ENCODE measurements around the gene F2RL2.
"Not testable (repeated sequence)": the region's sequence is repeated elsewhere in the genome, so short reads cannot be mapped to it uniquely, and the experiment has no call there.

Gene F2RL2

DNA sequence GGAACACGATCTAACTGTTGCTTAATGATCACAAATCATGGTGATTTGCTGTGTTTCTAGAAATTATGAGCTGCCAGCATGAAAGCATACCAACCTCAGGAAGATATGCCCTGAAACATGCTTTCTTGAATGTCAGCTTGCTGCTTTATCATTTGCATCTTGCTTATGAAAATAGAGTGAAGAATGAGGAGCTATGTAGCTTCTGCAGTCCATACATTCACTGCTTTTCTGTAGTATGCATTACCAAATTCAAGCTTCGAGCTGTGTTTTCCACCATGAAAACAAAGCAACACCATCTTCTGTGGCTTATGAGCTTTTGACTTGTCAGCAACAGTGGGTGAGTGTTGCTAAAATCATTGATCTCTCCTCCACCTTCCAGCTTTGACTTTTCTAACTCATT lies 16.5 kb downstream of the F2RL2 start:
- Histone ChIP-seq H3K4me1 (ENCODE audit: control insufficient read depth, insufficient read depth, low read length) (0 out of 2 replicates have a peak, but pooled peaks cover 1% of the 10 kb centered on the region), H3K4me3 (ENCODE audit: low read length) (no peak overlapping the region), H3K27ac (ENCODE audit: low read length) (no peak overlapping the region), H3K27me3 (ENCODE audit: control insufficient read depth, insufficient read depth, low read length) (no peaks in the 10 kb centered on the region), H3K36me3 (ENCODE audit: control insufficient read depth, insufficient read depth, low read length) (no peaks in the 10 kb centered on the region), H3K9me3 (ENCODE audit: control insufficient read depth, insufficient read depth, low read length) (no peaks in the 10 kb centered on the region)
- WGBS (ENCODE audit: insufficient coverage, insufficient read length): no CpG with 5 or more reads among the region's 2 CpGs
- DNase-seq (ENCODE audit: low read depth, low spot score): no peak

- WGBS (ENCODE audit: insufficient coverage, insufficient read length): 100% methylated on average over 1 of the region's 2 CpGs
- H3K36me3 ChIP-seq (ENCODE audit: control insufficient read depth, insufficient read depth, low read length): no peaks in the 10 kb centered on the region
Measured at GRCh38 chr5:76604838-76605237, 18.4 kb downstream of the F2RL2 start.

DNA sequence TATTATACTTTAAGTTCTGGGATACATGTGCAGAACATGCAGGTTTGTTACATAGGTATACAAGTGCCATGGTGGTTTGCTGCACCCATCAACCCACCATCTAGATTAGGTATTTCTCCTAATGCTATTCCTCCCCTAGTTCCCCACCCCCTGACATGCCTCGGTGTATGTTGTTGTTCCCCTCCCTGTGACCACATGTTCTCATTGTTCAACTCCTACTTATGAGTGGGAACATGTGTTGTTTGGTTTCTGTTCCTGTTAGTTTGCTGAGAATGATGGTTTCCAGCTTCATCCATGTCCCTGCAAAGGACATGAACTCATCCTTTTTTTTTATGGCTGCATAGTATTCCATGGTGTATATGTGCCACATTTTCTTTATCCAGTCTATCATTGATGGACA lies 19.2 kb downstream of the F2RL2 start:
- not testable (repeated sequence) for H3K9me3 ChIP-seq (ENCODE audit: control insufficient read depth, insufficient read depth, low read length); DNase-seq (ENCODE audit: low read depth, low spot score); H3K4me3 ChIP-seq (ENCODE audit: low read length); H3K27ac ChIP-seq (ENCODE audit: low read length); H3K36me3 ChIP-seq (ENCODE audit: control insufficient read depth, insufficient read depth, low read length); H3K4me1 ChIP-seq (ENCODE audit: control insufficient read depth, insufficient read depth, low read length); H3K27me3 ChIP-seq (ENCODE audit: control insufficient read depth, insufficient read depth, low read length)
- WGBS (ENCODE audit: insufficient coverage, insufficient read length): no CpG with 5 or more reads among the region's 1 CpG

More at GRCh38 chr5:76604838-76605237, 18.4 kb downstream of the F2RL2 start:
- H3K9me3 ChIP-seq (ENCODE audit: control insufficient read depth, insufficient read depth, low read length): no peaks in the 10 kb centered on the region
- DNase-seq (ENCODE audit: low read depth, low spot score): no peak
- no peak overlapping the region for H3K27ac ChIP-seq (ENCODE audit: low read length)
- H3K4me1 ChIP-seq (ENCODE audit: control insufficient read depth, insufficient read depth, low read length): 0 out of 2 replicates have a peak, but pooled peaks cover 1% of the 10 kb centered on the region
- no peak overlapping the region for H3K4me3 ChIP-seq (ENCODE audit: low read length)
- no peaks in the 10 kb centered on the region for H3K27me3 ChIP-seq (ENCODE audit: control insufficient read depth, insufficient read depth, low read length)

DNA sequence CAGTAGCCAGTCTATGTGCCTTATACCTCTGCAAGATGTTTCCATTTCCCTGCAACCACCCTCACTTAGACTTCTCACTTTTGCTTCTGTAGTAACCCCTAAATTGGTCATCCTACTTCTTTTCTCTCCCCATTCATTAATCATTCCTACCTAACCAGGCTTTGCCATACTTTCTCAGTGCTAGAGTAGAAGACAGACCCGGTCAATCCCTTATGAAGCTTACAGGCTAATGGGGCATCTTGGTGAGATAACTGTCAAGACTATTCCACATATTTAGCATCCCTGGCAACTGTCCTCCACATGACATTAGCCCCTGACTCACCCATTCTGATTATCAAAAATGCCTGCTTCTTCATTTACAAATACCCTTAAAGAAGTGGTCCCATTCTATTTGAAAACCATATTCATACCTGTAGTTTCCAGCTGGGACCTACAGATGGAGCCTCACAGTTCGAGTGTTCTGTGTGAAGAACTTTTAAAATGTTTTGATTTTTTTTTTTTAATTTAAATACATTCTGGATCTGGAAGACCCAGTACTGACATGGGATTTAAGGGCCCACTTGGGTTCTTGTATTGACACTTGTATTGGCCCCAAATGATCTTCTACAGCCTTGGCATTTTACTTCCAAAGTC lies 21.0 kb downstream of the F2RL2 start:
- no CpG with 5 or more reads among the region's 2 CpGs for whole genome bisulfite sequencing (ENCODE audit: insufficient coverage, insufficient read length)
- no peaks in the 10 kb centered on the region for H3K36me3 ChIP-seq (ENCODE audit: control insufficient read depth, insufficient read depth, low read length)
- no peak for DNase-seq (ENCODE audit: low read depth, low spot score)
- no peaks in the 10 kb centered on the region for H3K27me3 ChIP-seq (ENCODE audit: control insufficient read depth, insufficient read depth, low read length)
- no peaks in the 10 kb centered on the region for H3K9me3 ChIP-seq (ENCODE audit: control insufficient read depth, insufficient read depth, low read length)
- H3K4me3 ChIP-seq (ENCODE audit: low read length): no peak overlapping the region
- H3K27ac ChIP-seq (ENCODE audit: low read length): no peak overlapping the region
- H3K4me1 ChIP-seq (ENCODE audit: control insufficient read depth, insufficient read depth, low read length): no peaks in the 10 kb centered on the region

DNA sequence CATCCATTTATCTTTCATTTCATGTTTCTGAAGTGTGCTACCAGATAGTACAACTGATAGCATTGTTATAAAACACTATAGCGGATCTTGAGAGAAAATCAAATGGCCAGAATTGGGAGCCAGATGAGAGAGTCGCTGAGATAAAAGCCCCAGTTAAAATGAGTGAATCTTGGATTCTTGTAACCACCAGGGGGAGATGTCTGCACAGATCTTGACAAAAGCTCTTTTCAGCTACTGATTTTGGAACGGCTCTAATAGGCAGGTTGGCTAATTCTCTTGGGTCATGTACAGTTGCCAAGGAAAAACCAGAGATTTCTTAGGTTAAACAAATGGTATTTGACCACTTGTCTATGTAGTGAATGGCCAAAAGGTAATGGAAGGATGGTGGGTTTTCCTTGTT lies 21.7 kb downstream of the F2RL2 start:
- Histone ChIP-seq H3K27me3 (ENCODE audit: control insufficient read depth, insufficient read depth, low read length) (no peaks in the 10 kb centered on the region), H3K4me3 (ENCODE audit: low read length) (no peak overlapping the region), H3K36me3 (ENCODE audit: control insufficient read depth, insufficient read depth, low read length) (no peaks in the 10 kb centered on the region), H3K27ac (ENCODE audit: low read length) (no peak overlapping the region), H3K9me3 (ENCODE audit: control insufficient read depth, insufficient read depth, low read length) (no peaks in the 10 kb centered on the region), H3K4me1 (ENCODE audit: control insufficient read depth, insufficient read depth, low read length) (no peaks in the 10 kb centered on the region)
- no CpG with 5 or more reads among the region's 3 CpGs for WGBS (ENCODE audit: insufficient coverage, insufficient read length)
- peak; percentile 37 for DNase-seq (ENCODE audit: low read depth, low spot score)

DNA sequence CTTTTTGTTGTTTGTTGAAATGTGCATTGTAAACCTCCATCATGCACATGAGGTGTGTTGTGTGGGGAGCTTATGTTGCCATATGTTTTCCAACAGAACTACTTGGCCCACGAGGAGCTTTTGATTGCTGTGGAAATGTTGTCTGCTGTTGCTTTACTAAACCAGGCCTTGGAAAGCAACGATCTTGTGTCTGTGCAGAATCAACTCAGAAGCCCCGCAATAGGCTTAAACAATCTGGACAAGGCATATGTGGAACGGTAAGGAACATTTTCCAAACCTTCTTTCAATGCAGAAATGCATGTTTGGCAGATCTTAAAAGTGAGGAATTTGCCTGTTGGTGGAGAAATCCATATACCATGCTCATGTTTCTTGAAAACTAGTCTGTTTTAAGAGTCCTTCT lies 22.5 kb downstream of the F2RL2 start:
- Histone ChIP-seq H3K4me3 (ENCODE audit: low read length) (no peak overlapping the region), H3K27ac (ENCODE audit: low read length) (no peak overlapping the region), H3K27me3 (ENCODE audit: control insufficient read depth, insufficient read depth, low read length) (no peaks in the 10 kb centered on the region), H3K36me3 (ENCODE audit: control insufficient read depth, insufficient read depth, low read length) (no peaks in the 10 kb centered on the region), H3K4me1 (ENCODE audit: control insufficient read depth, insufficient read depth, low read length) (no peaks in the 10 kb centered on the region), H3K9me3 (ENCODE audit: control insufficient read depth, insufficient read depth, low read length) (no peaks in the 10 kb centered on the region)
- no peak for DNase-seq (ENCODE audit: low read depth, low spot score)
- WGBS (ENCODE audit: insufficient coverage, insufficient read length): no CpG with 5 or more reads among the region's 4 CpGs

GRCh38 chr5:76598531-76598930 lies 24.7 kb downstream of the F2RL2 start:
- Histone ChIP-seq H3K4me3 (ENCODE audit: low read length) (no peak overlapping the region), H3K36me3 (ENCODE audit: control insufficient read depth, insufficient read depth, low read length) (no peaks in the 10 kb centered on the region), H3K9me3 (ENCODE audit: control insufficient read depth, insufficient read depth, low read length) (no peaks in the 10 kb centered on the region), H3K4me1 (ENCODE audit: control insufficient read depth, insufficient read depth, low read length) (no peaks in the 10 kb centered on the region), H3K27me3 (ENCODE audit: control insufficient read depth, insufficient read depth, low read length) (no peaks in the 10 kb centered on the region), H3K27ac (ENCODE audit: low read length) (no peak overlapping the region)
- DNase-seq (ENCODE audit: low read depth, low spot score): no peak
- WGBS (ENCODE audit: insufficient coverage, insufficient read length): no CpG with 5 or more reads among the region's 2 CpGs

DNA sequence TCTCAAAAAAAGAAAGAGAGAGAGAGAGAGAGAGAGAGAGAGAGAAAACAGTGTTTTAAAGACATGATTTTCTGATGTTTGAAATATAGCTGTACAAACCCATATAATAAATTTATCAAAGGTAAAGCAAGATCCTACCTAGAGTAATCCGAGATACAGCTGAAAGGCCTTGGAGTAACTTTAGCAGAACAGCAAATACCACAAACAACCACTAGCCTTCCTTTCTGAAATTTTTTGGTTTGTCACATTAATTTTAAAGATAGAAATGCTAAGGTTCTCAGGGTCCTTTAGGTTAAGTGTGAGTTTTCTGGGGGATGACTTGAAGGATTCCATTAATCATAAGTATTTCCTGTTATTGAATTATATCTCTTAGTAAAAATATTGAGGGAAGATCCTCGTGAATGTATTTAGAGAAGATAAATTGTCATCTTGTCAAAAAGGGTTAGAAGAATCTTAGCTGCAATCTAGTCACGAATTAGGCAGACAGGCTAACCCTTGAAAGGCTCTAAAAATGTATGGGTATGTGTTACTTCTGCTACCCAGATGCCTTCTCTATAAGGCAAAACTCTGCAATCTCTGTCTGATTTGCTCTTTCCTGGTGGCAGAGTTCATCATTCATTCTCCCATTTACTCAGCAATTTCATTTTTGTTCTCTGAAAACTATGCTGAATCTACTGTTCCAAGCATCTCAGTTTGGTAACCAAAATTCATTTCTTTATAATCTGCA lies 27.3 kb downstream of the F2RL2 start:
- no peaks in the 10 kb centered on the region for H3K9me3 ChIP-seq (ENCODE audit: control insufficient read depth, insufficient read depth, low read length)
- H3K27ac ChIP-seq (ENCODE audit: low read length): no peak overlapping the region
- no peak overlapping the region for H3K4me3 ChIP-seq (ENCODE audit: low read length)
- DNase-seq (ENCODE audit: low read depth, low spot score): no peak
- H3K4me1 ChIP-seq (ENCODE audit: control insufficient read depth, insufficient read depth, low read length): no peaks in the 10 kb centered on the region
- WGBS (ENCODE audit: insufficient coverage, insufficient read length): no CpG with 5 or more reads among the region's 3 CpGs
- no peaks in the 10 kb centered on the region; the same call in 1 of the 2 replicates for H3K36me3 ChIP-seq (ENCODE audit: control insufficient read depth, insufficient read depth, low read length)
- H3K27me3 ChIP-seq (ENCODE audit: control insufficient read depth, insufficient read depth, low read length): no peaks in the 10 kb centered on the region

DNA sequence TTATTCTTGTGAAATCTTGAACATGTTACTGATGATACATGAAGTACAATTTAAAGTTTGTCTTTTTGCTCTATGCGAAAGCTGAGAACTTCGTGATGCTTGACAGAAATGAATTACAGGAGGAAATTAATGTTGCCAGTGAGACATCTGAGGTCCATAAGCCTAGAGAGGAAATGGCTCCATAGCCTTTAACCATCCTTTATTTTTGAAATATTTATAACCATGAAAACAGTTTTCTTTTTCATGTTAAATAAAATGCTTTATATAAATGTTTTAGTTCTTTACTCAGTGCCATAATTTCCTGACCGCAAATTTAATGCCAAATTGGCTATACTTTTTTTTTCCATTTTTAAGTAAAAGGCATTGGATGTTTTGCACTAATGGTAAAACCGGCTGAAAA lies 29.1 kb downstream of the F2RL2 start:
- Histone ChIP-seq H3K36me3 (ENCODE audit: control insufficient read depth, insufficient read depth, low read length) (no peaks in the 10 kb centered on the region; the same call in 1 of the 2 replicates), H3K4me1 (ENCODE audit: control insufficient read depth, insufficient read depth, low read length) (no peaks in the 10 kb centered on the region), H3K4me3 (ENCODE audit: low read length) (no peak overlapping the region), H3K9me3 (ENCODE audit: control insufficient read depth, insufficient read depth, low read length) (no peaks in the 10 kb centered on the region), H3K27me3 (ENCODE audit: control insufficient read depth, insufficient read depth, low read length) (no peaks in the 10 kb centered on the region), H3K27ac (ENCODE audit: low read length) (no peak overlapping the region)
- no peak for DNase-seq (ENCODE audit: low read depth, low spot score)
- no CpG with 5 or more reads among the region's 4 CpGs for WGBS (ENCODE audit: insufficient coverage, insufficient read length)

- H3K27me3 ChIP-seq (ENCODE audit: control insufficient read depth, insufficient read depth, low read length): no peaks in the 10 kb centered on the region
- H3K4me3 ChIP-seq (ENCODE audit: low read length): no peak overlapping the region
- H3K27ac ChIP-seq (ENCODE audit: low read length): no peak overlapping the region
- H3K9me3 ChIP-seq (ENCODE audit: control insufficient read depth, insufficient read depth, low read length): no peaks in the 10 kb centered on the region
- no peaks in the 10 kb centered on the region for H3K4me1 ChIP-seq (ENCODE audit: control insufficient read depth, insufficient read depth, low read length)
- WGBS (ENCODE audit: insufficient coverage, insufficient read length): no CpG with 5 or more reads among the region's 3 CpGs
- no peaks in the 10 kb centered on the region; the same call in 1 of the 2 replicates for H3K36me3 ChIP-seq (ENCODE audit: control insufficient read depth, insufficient read depth, low read length)
- DNase-seq (ENCODE audit: low read depth, low spot score): no peak
Measured at GRCh38 chr5:76592692-76593091, 30.5 kb downstream of the F2RL2 start.

GRCh38 chr5:76591366-76591765 lies 31.8 kb downstream of the F2RL2 start:
- H3K4me3 ChIP-seq (ENCODE audit: low read length): no peak overlapping the region
- no peaks in the 10 kb centered on the region; the same call in 1 of the 2 replicates for H3K36me3 ChIP-seq (ENCODE audit: control insufficient read depth, insufficient read depth, low read length)
- no CpG with 5 or more reads among the region's 3 CpGs for WGBS (ENCODE audit: insufficient coverage, insufficient read length)

More at GRCh38 chr5:76591366-76591765, 31.8 kb downstream of the F2RL2 start:
- H3K4me1 ChIP-seq (ENCODE audit: control insufficient read depth, insufficient read depth, low read length): no peaks in the 10 kb centered on the region
- no peak for DNase-seq (ENCODE audit: low read depth, low spot score)
- no peak overlapping the region for H3K27ac ChIP-seq (ENCODE audit: low read length)
- no peaks in the 10 kb centered on the region for H3K27me3 ChIP-seq (ENCODE audit: control insufficient read depth, insufficient read depth, low read length)
- no peaks in the 10 kb centered on the region for H3K9me3 ChIP-seq (ENCODE audit: control insufficient read depth, insufficient read depth, low read length)
